ENCODE data around the gene SLC35D2. TPM values are rescaled to one million over a fixed set of nuclear protein-coding genes. Genes with fewer than 3 reads are reported as not detected.
A peak's percentile ranks its signal among the peaks of the same experiment; 100 is the strongest.
"Not testable (repeated sequence)": the region's sequence is repeated elsewhere in the genome, so short reads cannot be mapped to it uniquely, and the experiment has no call there.

SLC35D2 gene
- total and polyA plus RNA-seq, 2 donors (not counting 1 experiment from before 2014, with no cell fraction given): 27.2 to 34.7 TPM

DNA sequence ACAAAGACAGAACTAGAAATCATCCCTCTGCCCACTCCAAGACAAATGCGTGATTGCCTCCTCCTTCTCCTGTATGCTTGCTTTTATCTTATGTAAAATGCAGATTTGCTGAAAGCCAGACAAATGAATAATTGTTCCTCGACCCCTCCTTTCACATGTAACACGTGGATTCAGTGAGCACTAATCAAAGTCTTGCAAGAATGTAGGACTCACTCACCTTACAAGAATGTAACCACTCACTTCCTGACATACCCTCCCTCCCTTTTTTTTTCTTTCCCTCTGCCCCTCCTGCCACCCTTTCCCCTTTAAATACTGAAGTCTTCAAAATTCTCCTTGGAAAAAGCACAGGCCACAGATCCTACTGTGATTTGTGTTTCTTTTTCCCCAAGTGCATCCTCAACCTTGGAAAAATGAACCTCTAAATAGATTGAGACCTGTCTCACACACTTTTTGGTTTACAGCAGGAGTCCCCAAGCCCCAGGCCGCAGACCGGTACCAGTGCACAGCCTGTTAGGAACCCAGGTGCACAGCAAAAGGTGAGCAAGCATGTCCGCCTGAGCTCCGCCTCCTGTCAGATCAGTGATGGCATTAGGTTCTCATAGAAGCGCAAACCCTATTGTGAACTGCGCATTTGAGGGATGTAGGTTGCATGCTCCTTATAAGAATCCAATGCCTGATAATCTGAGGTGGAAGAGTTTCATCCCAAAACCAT is 52.1 kb downstream of the SLC35D2 start:
- Histone ChIP-seq H3K9me3 (ENCODE audit: control insufficient read depth, insufficient read depth, low read depth, low read length) (no peaks in the 10 kb centered on the region), H3K27me3 (ENCODE audit: control insufficient read depth, insufficient read depth, low read length) (no peaks in the 10 kb centered on the region), H3K79me2 (ENCODE audit: control insufficient read depth, insufficient read depth, low read length) (no peaks in the 10 kb centered on the region), H3K36me3 (ENCODE audit: control insufficient read depth, insufficient read depth, low read length) (no peaks in the 10 kb centered on the region), H3K27ac (ENCODE audit: insufficient read depth, low read length) (no peak overlapping the region), H2AFZ (ENCODE audit: low read length) (no peak overlapping the region), H3K9ac (ENCODE audit: insufficient read depth, low read length) (no peak overlapping the region), H3K4me3 (replicated peaks in 1 of 4; ENCODE audit: control extremely low read depth in 1 of 4, insufficient read depth in 1 of 4, low read depth in 3 of 4, low read length in 4 of 4) (no peak overlapping the region), H3K4me1 (ENCODE audit: control insufficient read depth, extremely low read depth, insufficient read depth, low read length) (no peaks in the 10 kb centered on the region), H3K4me2 (ENCODE audit: extremely low read depth, insufficient read depth, low read length) (no peak overlapping the region), H4K20me1 (ENCODE audit: control insufficient read depth, extremely low read depth, insufficient read depth, low read length) (no peaks in the 10 kb centered on the region)
- no peak for TF ChIP-seq EZH2 (IDR thresholded peaks at IDR 0.05; ENCODE audit: low read length, missing control alignments)
- TF ChIP-seq, protein P1, sequence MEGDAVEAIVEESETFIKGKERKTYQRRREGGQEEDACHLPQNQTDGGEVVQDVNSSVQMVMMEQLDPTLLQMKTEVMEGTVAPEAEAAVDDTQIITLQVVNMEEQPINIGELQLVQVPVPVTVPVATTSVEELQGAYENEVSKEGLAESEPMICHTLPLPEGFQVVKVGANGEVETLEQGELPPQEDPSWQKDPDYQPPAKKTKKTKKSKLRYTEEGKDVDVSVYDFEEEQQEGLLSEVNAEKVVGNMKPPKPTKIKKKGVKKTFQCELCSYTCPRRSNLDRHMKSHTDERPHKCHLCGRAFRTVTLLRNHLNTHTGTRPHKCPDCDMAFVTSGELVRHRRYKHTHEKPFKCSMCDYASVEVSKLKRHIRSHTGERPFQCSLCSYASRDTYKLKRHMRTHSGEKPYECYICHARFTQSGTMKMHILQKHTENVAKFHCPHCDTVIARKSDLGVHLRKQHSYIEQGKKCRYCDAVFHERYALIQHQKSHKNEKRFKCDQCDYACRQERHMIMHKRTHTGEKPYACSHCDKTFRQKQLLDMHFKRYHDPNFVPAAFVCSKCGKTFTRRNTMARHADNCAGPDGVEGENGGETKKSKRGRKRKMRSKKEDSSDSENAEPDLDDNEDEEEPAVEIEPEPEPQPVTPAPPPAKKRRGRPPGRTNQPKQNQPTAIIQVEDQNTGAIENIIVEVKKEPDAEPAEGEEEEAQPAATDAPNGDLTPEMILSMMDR (conservative IDR thresholded peaks at IDR 0.05 in 1 of 2, IDR thresholded peaks at IDR 0.05 in 1 of 2; ENCODE audit: low read depth in 1 of 2, low read length in 2 of 2): no peak
- peak in 1 of 2 donors; percentile 84 for DNase-seq (ENCODE audit: low read depth in 2 of 2)

DNA sequence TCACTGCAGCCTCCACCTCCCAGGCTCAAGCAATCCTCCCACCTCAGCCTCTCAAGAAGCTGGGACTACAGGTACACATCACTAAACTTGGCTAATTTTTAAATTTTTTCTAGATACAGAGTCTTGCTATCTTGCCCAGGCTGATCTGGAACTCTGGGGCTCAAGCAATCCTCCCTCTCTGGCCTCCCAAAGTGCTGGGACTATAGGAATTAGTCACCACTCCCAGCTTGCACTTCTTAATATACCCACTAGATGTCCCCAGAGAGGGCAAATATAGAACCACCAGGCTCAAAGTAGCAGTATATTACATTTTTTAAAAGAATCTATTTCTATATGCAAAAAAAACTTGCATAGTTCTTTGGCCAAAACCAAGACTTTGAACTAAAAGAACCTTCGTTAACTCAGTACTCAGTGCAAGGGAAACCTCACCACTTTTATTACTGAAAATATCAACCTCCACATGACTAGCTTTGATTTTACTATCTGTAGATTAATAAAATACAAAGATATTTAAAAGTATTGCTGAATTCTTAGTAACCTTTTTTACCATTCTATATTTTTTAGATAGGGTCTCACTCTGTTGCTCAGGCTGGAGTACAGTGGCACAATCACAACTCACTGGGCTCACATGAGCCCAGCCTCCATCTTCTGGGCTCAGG is 55.7 kb downstream of the SLC35D2 start:
- H3K36me3 ChIP-seq (ENCODE audit: control insufficient read depth, insufficient read depth, low read length): no peaks in the 10 kb centered on the region
- no peaks in the 10 kb centered on the region for H4K20me1 ChIP-seq (ENCODE audit: control insufficient read depth, extremely low read depth, insufficient read depth, low read length)
- H3K27me3 ChIP-seq (ENCODE audit: control insufficient read depth, insufficient read depth, low read length): no peaks in the 10 kb centered on the region
- TF ChIP-seq EZH2 (IDR thresholded peaks at IDR 0.05; ENCODE audit: low read length, missing control alignments): no peak
- TF ChIP-seq, protein P1 (conservative IDR thresholded peaks at IDR 0.05 in 1 of 2, IDR thresholded peaks at IDR 0.05 in 1 of 2; ENCODE audit: low read depth in 1 of 2, low read length in 2 of 2): peak; percentile 74 to 78
- no peak overlapping the region for H3K4me2 ChIP-seq (ENCODE audit: extremely low read depth, insufficient read depth, low read length)
- H3K9ac ChIP-seq (ENCODE audit: insufficient read depth, low read length): no peak overlapping the region
- H2AFZ ChIP-seq (ENCODE audit: low read length): no peak overlapping the region
- H3K9me3 ChIP-seq (ENCODE audit: control insufficient read depth, insufficient read depth, low read depth, low read length): no peaks in the 10 kb centered on the region
- no peaks in the 10 kb centered on the region for H3K4me1 ChIP-seq (ENCODE audit: control insufficient read depth, extremely low read depth, insufficient read depth, low read length)
- peak; percentile 39 to 72 for DNase-seq (ENCODE audit: low read depth in 2 of 2)
- H3K79me2 ChIP-seq (ENCODE audit: control insufficient read depth, insufficient read depth, low read length): no peaks in the 10 kb centered on the region
- no peak overlapping the region for H3K4me3 ChIP-seq (replicated peaks in 1 of 4; ENCODE audit: control extremely low read depth in 1 of 4, insufficient read depth in 1 of 4, low read depth in 3 of 4, low read length in 4 of 4)
- H3K27ac ChIP-seq (ENCODE audit: insufficient read depth, low read length): no peak overlapping the region

DNA sequence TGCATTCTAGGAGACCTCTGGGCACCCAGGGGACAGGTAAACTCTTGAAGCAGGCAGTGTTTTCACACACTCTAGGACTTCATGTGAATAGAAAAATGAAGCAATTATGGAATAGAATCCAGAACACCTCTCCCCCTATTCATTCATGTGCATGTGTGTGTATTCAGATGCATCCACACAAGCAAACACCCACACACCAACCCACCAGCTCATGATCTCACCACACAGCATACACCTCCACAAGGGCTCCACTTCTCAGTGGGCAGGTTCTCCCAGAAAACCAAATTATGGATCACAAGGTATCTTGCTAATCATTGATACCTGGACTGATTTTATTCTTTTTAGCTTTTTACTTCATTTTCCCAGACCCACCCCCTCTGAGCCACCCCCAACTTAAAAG is 60.3 kb downstream of the SLC35D2 start:
- H3K9me3 ChIP-seq (ENCODE audit: control insufficient read depth, insufficient read depth, low read depth, low read length): no peaks in the 10 kb centered on the region
- H3K36me3 ChIP-seq (ENCODE audit: control insufficient read depth, insufficient read depth, low read length): no peaks in the 10 kb centered on the region
- no peak for TF ChIP-seq EZH2 (IDR thresholded peaks at IDR 0.05; ENCODE audit: low read length, missing control alignments)
- TF ChIP-seq, protein P1 (conservative IDR thresholded peaks at IDR 0.05 in 1 of 2, IDR thresholded peaks at IDR 0.05 in 1 of 2; ENCODE audit: low read depth in 1 of 2, low read length in 2 of 2): no peak
- no peaks in the 10 kb centered on the region for H3K27me3 ChIP-seq (ENCODE audit: control insufficient read depth, insufficient read depth, low read length)
- no peaks in the 10 kb centered on the region for H3K4me1 ChIP-seq (ENCODE audit: control insufficient read depth, extremely low read depth, insufficient read depth, low read length)
- no peak for DNase-seq (ENCODE audit: low read depth in 2 of 2)
- H3K4me2 ChIP-seq (ENCODE audit: extremely low read depth, insufficient read depth, low read length): no peak overlapping the region
- no peak overlapping the region for H3K9ac ChIP-seq (ENCODE audit: insufficient read depth, low read length)
- H3K4me3 ChIP-seq (replicated peaks in 1 of 4; ENCODE audit: control extremely low read depth in 1 of 4, insufficient read depth in 1 of 4, low read depth in 3 of 4, low read length in 4 of 4): no peak overlapping the region
- no peak overlapping the region for H2AFZ ChIP-seq (ENCODE audit: low read length)
- H3K79me2 ChIP-seq (ENCODE audit: control insufficient read depth, insufficient read depth, low read length): no peaks in the 10 kb centered on the region
- no peak overlapping the region for H3K27ac ChIP-seq (ENCODE audit: insufficient read depth, low read length)
- no peaks in the 10 kb centered on the region for H4K20me1 ChIP-seq (ENCODE audit: control insufficient read depth, extremely low read depth, insufficient read depth, low read length)

DNA sequence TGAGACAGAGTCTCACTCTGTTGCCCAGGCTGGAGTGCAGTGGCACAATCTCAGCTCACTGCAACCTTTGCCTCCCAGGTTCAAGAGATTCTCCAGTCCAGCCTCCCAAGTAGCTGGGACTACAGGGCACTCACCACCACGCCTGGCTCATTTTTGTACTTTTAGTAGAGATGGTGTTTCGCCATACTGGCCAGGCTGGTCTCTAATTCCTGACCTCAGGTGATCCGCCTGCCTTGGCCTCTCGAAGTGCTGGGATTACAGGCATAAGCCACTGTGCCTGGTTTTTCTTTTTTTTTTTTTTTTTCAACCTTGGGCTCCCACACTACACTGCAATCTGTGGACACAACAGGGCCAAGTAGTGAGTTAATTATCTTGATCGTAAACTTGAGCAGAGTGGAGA is 60.8 kb downstream of the SLC35D2 start:
- H3K27me3 ChIP-seq (ENCODE audit: control insufficient read depth, insufficient read depth, low read length); H3K4me1 ChIP-seq (ENCODE audit: control insufficient read depth, extremely low read depth, insufficient read depth, low read length); H3K4me3 ChIP-seq (replicated peaks in 1 of 4; ENCODE audit: control extremely low read depth in 1 of 4, insufficient read depth in 1 of 4, low read depth in 3 of 4, low read length in 4 of 4); H3K9ac ChIP-seq (ENCODE audit: insufficient read depth, low read length); H4K20me1 ChIP-seq (ENCODE audit: control insufficient read depth, extremely low read depth, insufficient read depth, low read length); H3K27ac ChIP-seq (ENCODE audit: insufficient read depth, low read length); H2AFZ ChIP-seq (ENCODE audit: low read length); H3K9me3 ChIP-seq (ENCODE audit: control insufficient read depth, insufficient read depth, low read depth, low read length); H3K79me2 ChIP-seq (ENCODE audit: control insufficient read depth, insufficient read depth, low read length); H3K36me3 ChIP-seq (ENCODE audit: control insufficient read depth, insufficient read depth, low read length); DNase-seq (ENCODE audit: low read depth in 2 of 2); H3K4me2 ChIP-seq (ENCODE audit: extremely low read depth, insufficient read depth, low read length): not testable (repeated sequence)
